Measurements from ENCODE around the gene SRSF3. TPM values are rescaled to one million over a fixed set of nuclear protein-coding genes. Genes with fewer than 3 reads are reported as not detected.

Gene SRSF3
- 235 TPM for polyA plus RNA-seq (2012; ENCODE audit: insufficient read length, low read depth)

DNA sequence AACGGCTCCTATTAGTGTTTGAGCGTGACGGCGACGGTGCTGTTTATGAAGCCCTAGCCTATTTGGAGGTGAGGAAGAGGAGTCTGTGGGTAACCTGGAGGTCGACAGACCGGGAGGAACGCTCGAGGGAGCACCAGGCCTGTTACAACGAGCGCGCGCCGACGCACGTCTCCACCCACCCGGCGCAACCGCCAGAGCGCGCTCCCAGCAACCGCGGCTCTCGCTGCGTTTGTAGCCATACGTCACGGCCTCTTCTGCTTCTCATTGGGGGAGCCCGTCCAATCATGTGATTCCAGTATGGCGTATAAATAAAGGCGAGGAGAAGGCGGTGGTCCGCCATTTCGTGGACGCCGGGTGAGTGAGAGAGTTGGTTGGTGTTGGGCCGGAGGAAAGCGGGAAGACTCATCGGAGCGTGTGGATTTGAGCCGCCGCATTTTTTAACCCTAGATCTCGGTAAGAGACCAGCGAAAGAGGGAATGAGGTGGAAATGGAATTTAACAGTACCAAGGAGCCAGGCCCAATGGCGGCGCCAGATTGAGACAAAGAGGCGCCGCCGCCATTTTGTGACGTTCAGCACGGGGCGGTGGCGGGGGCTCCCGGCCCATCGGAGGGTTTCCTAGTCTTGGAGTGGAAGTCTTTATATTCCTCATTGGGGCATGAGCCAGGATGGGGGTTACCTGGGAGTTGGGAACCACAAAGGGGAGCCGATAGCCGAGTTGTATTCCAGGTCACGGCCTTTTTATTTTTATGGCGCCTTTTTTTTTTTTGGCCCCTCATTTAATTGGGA lies at the start of gene SRSF3:
SRSF3 (plus strand) TSS at position 334 of the 787 bp plus-strand sequence. CDS start 2,401 bp downstream, outside the sequence.
- TF ChIP-seq FOXP2 (optimal IDR thresholded peaks at IDR 0.05; ENCODE audit: borderline replicate concordance, extremely low read depth, extremely low read length, insufficient read depth), result peak; percentile 87
- peak; percentile 29 to 59; a peak in 1 of 4 replicates for TF ChIP-seq REST (IDR thresholded peaks at IDR 0.05; ENCODE audit: insufficient read depth in 1 of 2, low read depth in 2 of 2, low read length in 2 of 2)
- peak; percentile 100 for TF ChIP-seq POLR2AphosphoS5 (IDR thresholded peaks at IDR 0.05; ENCODE audit: low read depth, low read length)
- TF ChIP-seq SIN3A (IDR thresholded peaks at IDR 0.05; ENCODE audit: borderline replicate concordance, insufficient read depth, low read length), result peak; percentile 92
- peak; percentile 99 for TF ChIP-seq TAF1 (IDR thresholded peaks at IDR 0.05; ENCODE audit: borderline replicate concordance, insufficient read depth, low read length)

GRCh38 chr6:36545767-36546307 lies 48.3 kb upstream of the SRSF3 start:
- no peak for TF ChIP-seq TAF1 (IDR thresholded peaks at IDR 0.05; ENCODE audit: borderline replicate concordance, insufficient read depth, low read length)
- TF ChIP-seq FOXP2 (optimal IDR thresholded peaks at IDR 0.05; ENCODE audit: borderline replicate concordance, extremely low read depth, extremely low read length, insufficient read depth), result no peak
- TF ChIP-seq POLR2AphosphoS5 (IDR thresholded peaks at IDR 0.05; ENCODE audit: low read depth, low read length), result no peak
- no peak for TF ChIP-seq REST (IDR thresholded peaks at IDR 0.05; ENCODE audit: insufficient read depth in 1 of 2, low read depth in 2 of 2, low read length in 2 of 2)
- TF ChIP-seq SIN3A (IDR thresholded peaks at IDR 0.05; ENCODE audit: borderline replicate concordance, insufficient read depth, low read length), result no peak

DNA sequence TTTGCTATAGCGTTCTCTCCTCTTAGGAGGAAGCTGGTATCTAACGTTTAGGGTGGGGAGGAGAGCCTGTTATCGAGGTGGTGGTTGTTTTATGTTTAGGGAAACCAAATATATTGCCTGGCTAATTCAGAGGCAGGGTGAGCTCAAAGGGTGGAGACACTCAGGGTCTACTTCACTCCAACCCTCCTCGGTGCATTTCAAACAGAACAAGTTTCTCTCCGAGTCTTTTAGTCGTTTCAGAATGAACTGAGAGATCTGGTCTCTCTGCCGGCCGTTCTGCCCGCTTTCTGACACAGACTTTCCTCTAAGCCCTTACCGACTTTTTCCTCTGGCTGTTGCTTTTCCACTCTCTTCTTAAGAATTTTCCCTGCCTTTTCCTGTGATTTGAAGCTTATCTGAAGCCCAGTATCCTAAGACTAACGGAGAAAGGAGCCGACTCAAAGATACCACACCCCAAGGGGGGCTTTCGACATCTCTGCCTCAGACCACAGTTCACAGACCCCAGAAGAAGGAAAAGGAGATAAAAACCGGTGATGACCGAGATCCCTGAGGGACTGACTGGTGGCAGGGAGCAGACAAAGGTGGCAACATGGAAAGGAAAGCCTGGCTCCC lies 47.7 kb upstream of the SRSF3 start:
- TF ChIP-seq REST (IDR thresholded peaks at IDR 0.05; ENCODE audit: insufficient read depth in 1 of 2, low read depth in 2 of 2, low read length in 2 of 2) (no peak), FOXP2 (optimal IDR thresholded peaks at IDR 0.05; ENCODE audit: borderline replicate concordance, extremely low read depth, extremely low read length, insufficient read depth) (no peak), TAF1 (IDR thresholded peaks at IDR 0.05; ENCODE audit: borderline replicate concordance, insufficient read depth, low read length) (no peak), POLR2AphosphoS5 (IDR thresholded peaks at IDR 0.05; ENCODE audit: low read depth, low read length) (no peak), SIN3A (IDR thresholded peaks at IDR 0.05; ENCODE audit: borderline replicate concordance, insufficient read depth, low read length) (no peak)

DNA sequence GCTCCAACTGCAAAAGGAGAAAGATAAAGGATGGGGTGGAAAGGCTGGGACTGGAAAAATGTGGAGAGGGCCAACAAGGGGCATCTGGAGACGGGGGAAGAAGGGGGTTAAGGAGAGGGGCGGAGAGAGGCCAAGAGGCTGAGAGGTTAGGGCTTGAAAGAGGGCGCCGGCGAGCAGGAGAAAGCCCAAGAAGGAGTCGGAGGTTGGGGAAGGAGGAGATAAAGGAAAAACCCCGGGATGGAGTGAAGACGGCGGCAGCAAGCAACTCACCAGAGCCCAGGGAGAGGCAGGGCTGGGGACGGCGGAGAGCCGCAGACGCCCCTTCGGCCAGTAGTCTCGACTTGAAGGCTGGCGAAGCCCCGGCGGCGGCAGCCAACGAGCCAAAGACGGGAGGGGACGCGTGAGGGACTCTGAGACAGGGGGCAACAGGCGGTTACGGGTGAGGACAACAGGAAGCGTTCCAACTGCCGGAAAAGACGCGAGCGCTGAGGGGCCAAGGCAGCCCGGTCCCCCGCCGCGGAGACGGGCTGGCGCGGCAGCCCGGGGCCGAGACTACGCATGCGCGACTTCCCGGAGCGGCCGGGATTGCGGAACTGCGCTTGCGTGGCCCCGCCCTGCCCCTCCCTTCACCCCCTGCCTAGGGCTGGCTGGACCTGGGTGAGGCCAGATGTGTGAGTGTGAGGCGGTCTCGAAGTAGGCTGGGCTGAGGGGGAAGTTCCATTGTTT lies 47.1 kb upstream of the SRSF3 start, which contains the start of gene STK38:
STK38 (minus strand) TSS at position 560 of the 726 bp plus-strand sequence. CDS start 7,277 bp downstream, outside the sequence.
- TF ChIP-seq FOXP2 (optimal IDR thresholded peaks at IDR 0.05; ENCODE audit: borderline replicate concordance, extremely low read depth, extremely low read length, insufficient read depth), result peak; percentile 99
- peak; percentile 98 for TF ChIP-seq POLR2AphosphoS5 (IDR thresholded peaks at IDR 0.05; ENCODE audit: low read depth, low read length)
- TF ChIP-seq REST (IDR thresholded peaks at IDR 0.05; ENCODE audit: insufficient read depth in 1 of 2, low read depth in 2 of 2, low read length in 2 of 2), result no peak
- TF ChIP-seq SIN3A (IDR thresholded peaks at IDR 0.05; ENCODE audit: borderline replicate concordance, insufficient read depth, low read length), result no peak
- 0 out of 2 replicates have a peak, but pooled peaks have one; percentile 69 for TF ChIP-seq TAF1 (IDR thresholded peaks at IDR 0.05; ENCODE audit: borderline replicate concordance, insufficient read depth, low read length)

All from PFSK-1 (cell line).